Liver (tissue), 3 donors: ENCODE results near the gene PNPLA1.

Experiments used
- ATF3 ChIP-seq: IDR thresholded peaks from 2 replicates; pipeline ENCODE4 v1.6.1; 2016; ENCODE audit warnings: antibody characterized with exemption
- CTCF ChIP-seq: fragments of 150-350 bp; IDR thresholded peaks from 2 replicates; pipeline ENCODE4 v1.5.1; 2017; ENCODE audit warnings: improper control_type of control experiment, low read depth, low read length; ENCODE audit not compliant: missing input control
- EGR1 ChIP-seq, 2 donors: IDR thresholded peaks; 2 replicates each; pipeline ENCODE4 v1.6.1; 2016 to 2018; ENCODE audit warnings: antibody characterized with exemption in 2 of 2, low read depth in 2 of 2
- FOXA1 ChIP-seq: IDR thresholded peaks from 2 replicates; pipeline ENCODE4 v1.6.1; 2016; ENCODE audit warnings: antibody characterized with exemption
- HNF4G ChIP-seq: IDR thresholded peaks from 2 replicates; pipeline ENCODE4 v1.6.1; 2016; ENCODE audit warnings: antibody characterized with exemption
- JUND ChIP-seq, 2 donors: IDR thresholded peaks; 2 replicates each; pipeline ENCODE4 v1.6.1; 2016; ENCODE audit warnings: antibody characterized with exemption in 2 of 2
- MAX ChIP-seq: IDR thresholded peaks from 2 replicates; pipeline ENCODE4 v1.6.1; 2016; ENCODE audit warnings: antibody characterized with exemption
- NR2F2 ChIP-seq: IDR thresholded peaks from 2 replicates; pipeline ENCODE4 v1.6.1; 2016; ENCODE audit warnings: antibody characterized with exemption
- RAD21 ChIP-seq, 2 donors: IDR thresholded peaks; 2 replicates each; pipeline ENCODE4 v1.6.1; 2016; ENCODE audit warnings: antibody characterized with exemption in 2 of 2, mild to moderate bottlenecking in 2 of 2
- REST ChIP-seq: IDR thresholded peaks from 2 replicates; pipeline ENCODE4 v1.6.1; 2016; ENCODE audit warnings: antibody characterized with exemption, mild to moderate bottlenecking
- RXRA ChIP-seq, 2 donors: IDR thresholded peaks; 2 replicates each; pipeline ENCODE4 v1.6.1; 2017 to 2018; ENCODE audit warnings: antibody characterized with exemption in 2 of 2, mild to moderate bottlenecking in 1 of 2
- SP1 ChIP-seq: IDR thresholded peaks from 2 replicates; pipeline ENCODE4 v1.6.1; 2018; ENCODE audit warnings: antibody characterized with exemption, mild to moderate bottlenecking
- TAF1 ChIP-seq: conservative IDR thresholded peaks from 2 replicates; pipeline ENCODE4 v1.6.1; 2016; ENCODE audit warnings: antibody characterized with exemption, mild to moderate bottlenecking
- ZBTB33 ChIP-seq: IDR thresholded peaks from 2 replicates; pipeline ENCODE4 v1.6.1; 2016; ENCODE audit warnings: antibody characterized with exemption
- donor health status: healthy.
- donor health status: healthy.

- TF ChIP-seq CTCF: no peak
- TF ChIP-seq JUND (IDR thresholded peaks at IDR 0.05): no peak
- TF ChIP-seq REST: no peak
- TF ChIP-seq EGR1 (IDR thresholded peaks at IDR 0.05; ENCODE audit: low read depth in 2 of 2): no peak
- TF ChIP-seq FOXA1: no peak
- TF ChIP-seq SP1: no peak
- no peak for TF ChIP-seq MAX
- no peak for TF ChIP-seq HNF4G
- TF ChIP-seq RAD21 (IDR thresholded peaks at IDR 0.05): no peak
- no peak for TF ChIP-seq TAF1
- no peak for TF ChIP-seq NR2F2
- no peak for TF ChIP-seq RXRA (IDR thresholded peaks at IDR 0.05)
- no peak for TF ChIP-seq ATF3
- no peak for TF ChIP-seq ZBTB33
These were observed 39.3 kb downstream of the PNPLA1 start for GRCh38 chr6:36309203-36309602.
